PFSK-1 (cell line): ENCODE data around the gene DOCK1.

Source experiments
- POLR2AphosphoS5 ChIP-seq: IDR thresholded peaks from 2 replicates; pipeline ENCODE4 v1.6.1; 2012; ENCODE audit warnings: low read depth, mild to moderate bottlenecking, control low read depth, low read length, moderate library complexity
- REST ChIP-seq, 2 experiments: IDR thresholded peaks; 2 replicates each; pipeline versions ENCODE4 v1.6.1 to v1.8.0; 2011 to 2012; ENCODE audit warnings: low read depth in 2 of 2, low read length in 2 of 2, control low read depth in 1 of 2, inconsistent platforms in 1 of 2, mild to moderate bottlenecking in 1 of 2, moderate library complexity in 1 of 2; ENCODE audit not compliant: insufficient read depth in 1 of 2

DNA sequence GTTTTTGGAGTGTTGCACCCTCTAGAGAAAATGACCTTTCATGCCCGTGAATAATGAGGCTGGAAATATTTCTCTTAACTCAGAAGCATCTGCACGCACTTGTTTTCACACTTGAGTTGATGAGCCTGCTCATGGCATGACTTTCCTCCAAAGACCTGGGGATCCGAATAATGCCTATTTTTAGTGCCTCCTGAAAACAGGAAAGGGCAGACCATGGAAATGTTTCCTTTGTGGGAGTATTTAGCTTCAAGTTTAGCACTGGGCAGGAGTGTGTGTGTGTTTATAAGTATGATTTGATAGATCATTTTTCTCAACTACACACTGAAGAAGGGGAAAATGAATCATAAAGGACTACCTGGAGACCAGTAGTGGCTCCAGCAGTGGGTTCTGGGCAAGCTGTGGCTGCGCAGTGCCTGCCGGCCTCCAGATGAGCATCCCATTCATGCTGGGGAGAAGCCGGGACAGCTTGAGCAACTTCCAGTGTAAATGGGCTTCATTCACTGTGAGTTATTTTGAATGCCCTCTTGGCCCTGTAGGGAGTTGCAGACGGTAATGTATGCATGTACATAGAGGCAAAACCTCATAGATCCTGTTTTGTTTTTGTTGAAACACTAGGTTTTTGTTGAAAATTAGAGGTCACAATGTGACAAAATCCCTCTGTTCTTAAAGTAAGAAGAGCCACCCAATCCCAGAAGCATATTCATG is 408.9 kb downstream of the DOCK1 start:
- no peak for TF ChIP-seq POLR2AphosphoS5
- TF ChIP-seq REST (IDR thresholded peaks at IDR 0.05; ENCODE audit: insufficient read depth in 1 of 2, low read depth in 2 of 2, low read length in 2 of 2): no peak
